IMR-90 (cell line): Measurements from ENCODE around the gene CCDC102B.

Experiments
- CEBPB ChIP-seq: IDR thresholded peaks from 2 replicates; pipeline ENCODE4 v1.6.1; 2012; ENCODE audit warnings: low read depth, low read length, improper control_type of control experiment
- POLR2A ChIP-seq: IDR thresholded peaks from 2 replicates; pipeline ENCODE4 v1.6.1; 2012; ENCODE audit warnings: mild to moderate bottlenecking, low read depth, low read length
- RAD21 ChIP-seq: IDR thresholded peaks from 2 replicates; pipeline ENCODE4 v1.6.1; 2012; ENCODE audit warnings: low read length, improper control_type of control experiment
- RFX5 ChIP-seq: IDR thresholded peaks from 2 replicates; pipeline ENCODE4 v1.8.0; 2012; ENCODE audit warnings: low read depth, mild to moderate bottlenecking, low read length, moderate library complexity
- SMC3 ChIP-seq: fragments of 150-350 bp; IDR thresholded peaks from 2 replicates; pipeline ENCODE4 v1.6.1; 2016; ENCODE audit warnings: low read depth, mild to moderate bottlenecking, antibody characterized with exemption, low read length, moderate library complexity
- TF ChIP-seq, protein P1 (sequence below): conservative IDR thresholded peaks from 2 replicates; pipeline ENCODE4 v1.5.1; 2012; ENCODE audit warnings: mild to moderate bottlenecking, low read depth, low read length, improper control_type of control experiment

DNA sequence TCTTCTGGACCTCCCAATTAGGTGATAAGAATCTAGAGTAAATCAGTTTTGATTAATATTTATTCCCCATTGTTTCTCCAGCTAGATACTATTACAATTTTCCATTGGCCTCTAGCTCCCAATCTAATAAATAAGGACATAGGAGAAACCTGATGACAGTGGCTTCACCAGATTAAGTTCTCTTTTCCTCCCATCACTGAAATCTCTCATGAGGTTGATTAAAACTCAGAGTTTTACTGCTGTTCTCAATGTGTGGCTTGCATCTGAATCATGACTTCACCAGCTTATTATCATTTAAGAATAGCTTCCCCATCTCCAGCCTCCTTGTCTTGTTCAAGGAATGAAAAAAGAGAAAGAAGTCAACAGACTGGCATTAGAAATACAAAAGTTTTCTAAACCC, 3.9 kb upstream of the CCDC102B start:
- TF ChIP-seq, protein P1, sequence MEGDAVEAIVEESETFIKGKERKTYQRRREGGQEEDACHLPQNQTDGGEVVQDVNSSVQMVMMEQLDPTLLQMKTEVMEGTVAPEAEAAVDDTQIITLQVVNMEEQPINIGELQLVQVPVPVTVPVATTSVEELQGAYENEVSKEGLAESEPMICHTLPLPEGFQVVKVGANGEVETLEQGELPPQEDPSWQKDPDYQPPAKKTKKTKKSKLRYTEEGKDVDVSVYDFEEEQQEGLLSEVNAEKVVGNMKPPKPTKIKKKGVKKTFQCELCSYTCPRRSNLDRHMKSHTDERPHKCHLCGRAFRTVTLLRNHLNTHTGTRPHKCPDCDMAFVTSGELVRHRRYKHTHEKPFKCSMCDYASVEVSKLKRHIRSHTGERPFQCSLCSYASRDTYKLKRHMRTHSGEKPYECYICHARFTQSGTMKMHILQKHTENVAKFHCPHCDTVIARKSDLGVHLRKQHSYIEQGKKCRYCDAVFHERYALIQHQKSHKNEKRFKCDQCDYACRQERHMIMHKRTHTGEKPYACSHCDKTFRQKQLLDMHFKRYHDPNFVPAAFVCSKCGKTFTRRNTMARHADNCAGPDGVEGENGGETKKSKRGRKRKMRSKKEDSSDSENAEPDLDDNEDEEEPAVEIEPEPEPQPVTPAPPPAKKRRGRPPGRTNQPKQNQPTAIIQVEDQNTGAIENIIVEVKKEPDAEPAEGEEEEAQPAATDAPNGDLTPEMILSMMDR, result no peak
- TF ChIP-seq RAD21 (no peak), RFX5 (no peak), POLR2A (no peak), CEBPB (no peak), SMC3 (no peak)
